ENCODE measurements around the gene OR10V1.

OR10V1 gene

DNA sequence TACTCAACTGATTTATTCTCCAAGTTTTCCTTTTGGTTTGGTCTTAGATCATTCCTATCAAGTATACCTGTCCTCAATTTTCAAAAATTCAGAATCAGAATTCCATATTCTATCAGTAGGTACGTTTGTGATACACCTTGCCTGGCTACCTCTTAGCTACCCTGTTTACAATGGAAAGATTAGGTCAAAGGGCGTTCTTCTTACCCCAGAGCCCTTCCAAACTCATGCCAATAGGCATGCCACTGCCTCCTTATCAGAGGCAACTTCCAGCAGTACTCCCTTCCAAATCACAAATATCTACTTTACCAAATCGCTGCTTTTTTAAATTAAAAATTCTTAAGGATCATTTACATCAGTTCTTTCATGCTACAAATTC, 45.8 kb downstream of the OR10V1 start:
- DNase-seq, result no peak

DNA sequence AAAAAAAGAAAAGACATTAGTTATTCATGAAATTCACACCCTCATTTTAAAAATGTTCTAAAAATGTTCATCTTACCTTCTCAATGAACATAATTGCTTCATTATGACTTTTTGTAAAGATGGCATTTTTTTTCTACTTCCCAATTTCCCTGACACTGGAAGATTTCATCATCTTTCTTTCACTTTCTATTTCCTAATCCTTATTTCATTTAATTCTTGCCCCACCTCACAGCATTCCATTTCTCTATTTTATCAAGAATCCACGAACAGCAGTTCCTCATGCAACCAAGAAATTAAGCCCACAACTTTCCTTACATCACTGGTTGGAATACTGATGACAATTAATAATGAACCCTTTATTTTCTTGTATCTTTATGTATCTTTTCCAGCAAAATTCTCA, 46.7 kb downstream of the OR10V1 start:
- DNase-seq, result no peak
